Lower leg skin (tissue), 4 donors: Measurements from ENCODE around the gene SETD4. TPM values are rescaled to one million over a fixed set of nuclear protein-coding genes. Genes with fewer than 3 reads are reported as not detected.

Experiments
- DNase-seq, 2 donors: peaks; one replicate each; pipeline ENCODE4 v3.0.0-alpha.2; 2019; ENCODE audit warnings: low spot score in 2 of 2
- H3K4me3 ChIP-seq: fragments of 200-600 bp; sonication (generic); 2 replicates; pipeline ENCODE4 v1.5.1; 2017; ENCODE audit warnings: mild to moderate bottlenecking, low read depth; ENCODE audit not compliant: poor library complexity, severe bottlenecking
- CTCF ChIP-seq, 3 donors: fragments of 450-650 bp; IDR thresholded peaks; one replicate each; pipeline ENCODE4 v1.5.1; 2016; ENCODE audit warnings: antibody characterized with exemption in 3 of 3, mild to moderate bottlenecking in 3 of 3, moderate library complexity in 2 of 3
- POLR2A ChIP-seq, 2 donors: fragments of 450-650 bp; IDR thresholded peaks; one replicate each; pipeline ENCODE4 v1.6.1; 2016 to 2017; ENCODE audit warnings: antibody characterized with exemption in 2 of 2, mild to moderate bottlenecking in 1 of 2, moderate library complexity in 1 of 2
- WGBS, 2 donors: methylation state at CpG; one replicate each; pipeline ENCODE4 v1.1.5; 2018; 5-methylcytosine and 5-hydroxymethylcytosine counted together
- intact Hi-C: fragments of 100-400 bp; cut with DNase I; formaldehyde crosslinking; loops from one replicate; pipeline ENCODE4 v1.15.0; 2023; ENCODE audit warnings: low total_unique reads
- total RNA-seq, 4 donors: library from RNA; depleted of rRNA; stranded (reverse); fragments of >200 nt; gene quantifications; one replicate each; pipeline ENCODE4 v1.1.0, GENCODE V29; 2016

Gene SETD4
- total RNA-seq, 4 donors from 2014 or later, result 21.1 to 41.6 (median 30.1) TPM

- intact Hi-C loops, result no loop called here
- no peak for DNase-seq
- TF ChIP-seq POLR2A (IDR thresholded peaks at IDR 0.05) (no peak), CTCF (IDR thresholded peaks at IDR 0.05) (no peak)
- no peak overlapping the region for H3K4me3 ChIP-seq
- whole genome bisulfite sequencing, 2 donors, result 54 to 65% methylated on average over 1 of the region's 1 CpG
Measured at GRCh38 chr21:36096398-36097290, 36.3 kb upstream of the SETD4 start.

GRCh38 chr21:36093512-36093911 is 33.2 kb upstream of the SETD4 start:
- DNase-seq, result no peak
- H3K4me3 ChIP-seq, result no peak overlapping the region
- intact Hi-C loops, result no loop called here
- whole genome bisulfite sequencing, 2 donors, result 92 to 96% methylated on average over 1 of the region's 1 CpG
- TF ChIP-seq POLR2A (IDR thresholded peaks at IDR 0.05) (no peak), CTCF (IDR thresholded peaks at IDR 0.05) (no peak)

GRCh38 chr21:36092681-36093080 is 32.4 kb upstream of the SETD4 start:
- intact Hi-C loops, result no loop called here
- H3K4me3 ChIP-seq, result no peak overlapping the region
- no peak for DNase-seq
- no peak for TF ChIP-seq POLR2A (IDR thresholded peaks at IDR 0.05)
- no peak for TF ChIP-seq CTCF (IDR thresholded peaks at IDR 0.05)

GRCh38 chr21:36089946-36090345 is 29.6 kb upstream of the SETD4 start:
- intact Hi-C loops, result no loop called here
- DNase-seq, result no peak
- no peak for TF ChIP-seq POLR2A (IDR thresholded peaks at IDR 0.05)
- TF ChIP-seq CTCF (IDR thresholded peaks at IDR 0.05), result no peak
- H3K4me3 ChIP-seq, result no peak overlapping the region
- 44 to 52% methylated on average over 3 of the region's 3 CpGs for WGBS, 2 donors

GRCh38 chr21:36087362-36088138 is 27.2 kb upstream of the SETD4 start:
- intact Hi-C loops, result no loop called here

More at GRCh38 chr21:36087362-36088138, 27.2 kb upstream of the SETD4 start:
- TF ChIP-seq CTCF (IDR thresholded peaks at IDR 0.05) (no peak), POLR2A (IDR thresholded peaks at IDR 0.05) (no peak)
- WGBS, 2 donors, result 64 to 68% methylated on average over 6 of the region's 6 CpGs
- no peak overlapping the region for H3K4me3 ChIP-seq
- no peak for DNase-seq
